Gastrocnemius medialis (tissue), 4 donors: Measurements from ENCODE around the gene KRT17. TPM values are rescaled to one million over a fixed set of nuclear protein-coding genes. Genes with fewer than 3 reads are reported as not detected.

ENCODE experiments used
- ATAC-seq, 2 donors: fragments of 150-250 bp; one replicate each; pipeline ENCODE4 v1.9.1; 2016
- DNase-seq, 2 donors: peaks; one replicate each; pipeline ENCODE4 v3.0.0-alpha.2; 2019
- H3K27ac ChIP-seq, 4 donors: fragments of 200-600 bp; sonication (generic); 1 replicate in 1 of 4; 2 replicates in 3 of 4; pipeline ENCODE4 v1.5.1; 2016 to 2018; ENCODE audit warnings: mild to moderate bottlenecking in 2 of 4, moderate library complexity in 1 of 4
- H3K27me3 ChIP-seq, 3 donors: fragments of 200-600 bp; sonication (generic) in 2 of 3; 1 replicate in 1 of 3; 2 replicates in 2 of 3; pipeline versions ENCODE4 v1.5.1 to v1.6.0; 2016 to 2019; ENCODE audit warnings: mild to moderate bottlenecking in 1 of 3, moderate library complexity in 1 of 3
- H3K36me3 ChIP-seq, 2 donors: fragments of 200-600 bp; sonication (generic) in 1 of 2; one replicate each; pipeline ENCODE4 v1.5.1; 2017 to 2018
- H3K4me1 ChIP-seq, 2 donors: fragments of 200-600 bp; sonication (generic) in 1 of 2; one replicate each; pipeline ENCODE4 v1.5.1; 2016 to 2017; ENCODE audit warnings: mild to moderate bottlenecking in 2 of 2
- H3K4me3 ChIP-seq, 4 donors: fragments of 200-600 bp; sonication (generic) in 3 of 4; 1 replicate in 1 of 4; 2 replicates in 3 of 4; pipeline ENCODE4 v1.5.1; 2016 to 2019; ENCODE audit warnings: mild to moderate bottlenecking in 2 of 4
- H3K9me3 ChIP-seq, 3 donors: fragments of 200-600 bp; sonication (generic) in 2 of 3; 1 replicate in 1 of 3; 2 replicates in 2 of 3; pipeline ENCODE4 v1.5.1; 2016 to 2019
- CTCF ChIP-seq, 5 experiments: fragments of 450-650 bp in 3 of 5; fragments of 200-600 bp in 2 of 5; sonication (generic) in 2 of 5; IDR thresholded peaks in 4 of 5; conservative IDR thresholded peaks in 1 of 5; 1 replicate in 4 of 5; 2 replicates in 1 of 5; pipeline ENCODE4 v1.5.1; 2016 to 2019; ENCODE audit warnings: antibody characterized with exemption in 5 of 5, mild to moderate bottlenecking in 3 of 5, moderate library complexity in 3 of 5
- POLR2A ChIP-seq, 2 donors: fragments of 450-650 bp; IDR thresholded peaks; one replicate each; pipeline ENCODE4 v1.6.1; 2017; ENCODE audit warnings: antibody characterized with exemption in 2 of 2, mild to moderate bottlenecking in 2 of 2, moderate library complexity in 2 of 2
- in situ Hi-C, 4 donors: fragments of 200-750 bp; cut with MboI; loops; one replicate each; pipeline versions ENCODE4 v1.15.0 to v1.8.0; 2017; ENCODE audit warnings: low sequenced_read_pairs in 4 of 4
- intact Hi-C: fragments of 100-400 bp; cut with DNase I; formaldehyde crosslinking; loops from one replicate; pipeline ENCODE4 v1.15.1; 2023; ENCODE audit warnings: low total_unique reads
- total RNA-seq, 4 donors: library from RNA; depleted of rRNA; stranded (reverse); fragments of >200 nt; gene quantifications; one replicate each; pipeline versions ENCODE4 v1.1.0 to v1.2.3, GENCODE V29; 2016

Gene KRT17
- not detected for total RNA-seq

DNA sequence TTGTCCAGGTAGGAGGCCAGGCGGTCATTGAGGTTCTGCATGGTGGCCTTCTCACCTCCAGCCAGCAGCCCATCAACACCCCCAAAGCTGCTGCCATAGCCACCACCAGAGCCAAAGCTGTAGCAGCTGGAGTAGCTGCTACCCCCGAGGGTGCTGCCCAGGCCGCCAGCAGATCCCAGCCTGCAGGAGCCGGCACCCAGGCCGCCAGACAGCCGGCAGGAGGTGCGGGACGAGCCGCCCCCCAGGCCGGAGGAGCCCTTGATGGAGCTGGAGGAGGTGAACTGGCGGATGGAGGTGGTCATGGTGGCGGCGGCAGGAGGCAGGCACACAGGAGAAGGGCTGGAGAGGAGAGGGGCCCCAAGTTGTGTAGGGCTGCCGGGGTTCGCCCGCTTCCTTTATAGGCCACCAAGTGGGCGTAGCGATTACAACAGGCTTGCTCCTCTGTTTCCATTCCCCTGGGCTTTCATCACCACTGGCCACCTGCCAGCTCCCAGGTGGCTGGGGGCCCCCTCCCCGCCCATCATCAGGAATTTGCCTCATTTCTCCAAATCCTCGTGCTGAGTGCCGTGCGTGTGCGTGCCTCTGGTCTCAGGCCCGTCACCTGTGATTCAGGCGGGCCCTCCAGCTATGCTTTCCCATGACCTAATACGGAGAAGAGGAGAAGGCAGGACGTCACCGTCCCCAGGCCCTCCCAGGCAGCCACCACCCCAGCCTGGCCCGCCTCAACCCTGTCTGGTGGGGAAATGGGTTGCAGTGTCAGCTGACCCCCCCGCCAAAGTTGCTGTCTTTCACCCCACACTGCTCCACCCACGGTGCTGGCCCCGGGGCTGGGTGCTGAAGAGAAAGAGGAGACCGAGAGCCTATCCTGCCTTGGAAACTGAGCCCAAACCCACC is at the start of gene KRT17:
KRT17 (minus strand) TSS at position 368 of the 894 bp plus-strand sequence; CDS start at position 302, 66 bp downstream.
- no peak within 1 kb of the TSS for H3K4me3 ChIP-seq
- H3K4me1 ChIP-seq: no peaks in the 10 kb centered on the region
- no peak for DNase-seq
- in situ Hi-C loops: no loop called here
- no peaks in the 10 kb centered on the region for H3K9me3 ChIP-seq
- TF ChIP-seq CTCF (IDR thresholded peaks at IDR 0.05 in 4 of 5, conservative IDR thresholded peaks at IDR 0.05 in 1 of 5) (no peak), POLR2A (IDR thresholded peaks at IDR 0.05) (no peak)
- ATAC-seq: no peak
- H3K36me3 ChIP-seq: no peaks in the 10 kb centered on the region
- no peaks in the 10 kb centered on the region for H3K27me3 ChIP-seq
- no peak within 1 kb of the TSS for H3K27ac ChIP-seq
- intact Hi-C loops: no loop called here

DNA sequence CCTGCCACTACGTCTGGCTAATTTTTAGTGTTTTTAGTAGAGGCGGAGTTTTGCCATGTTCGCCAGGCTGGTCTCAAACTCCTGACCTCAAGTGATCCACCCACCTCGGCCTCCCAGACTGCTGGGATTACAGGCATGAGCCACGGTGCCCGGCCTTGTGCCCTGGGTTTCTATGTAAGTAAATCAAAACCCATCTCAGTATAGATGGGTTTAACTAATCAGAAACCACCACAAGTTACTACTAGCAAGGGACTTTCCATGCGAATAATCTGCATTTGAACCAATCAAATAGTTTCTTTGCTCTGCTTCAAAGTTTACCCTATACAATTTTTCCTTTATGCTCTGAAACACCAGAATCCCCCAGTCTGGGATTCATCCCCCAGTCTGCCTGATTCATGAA is 47.8 kb upstream of the KRT17 start:
- Histone ChIP-seq H3K4me1 (peaks cover 0 to 3% of the 10 kb centered on the region in 2 donors), H3K27me3 (peaks cover 0 to 4% (median 0%) of the 10 kb centered on the region in 3 donors), H3K4me3 (no peak overlapping the region), H3K36me3 (no peaks in the 10 kb centered on the region), H3K27ac (no peak overlapping the region), H3K9me3 (no peaks in the 10 kb centered on the region)
- in situ Hi-C loops (loop anchor here in 2 of 4 donors (10.0 to 25.0 kb wide), 3 partner anchors 857 to 1060 kb away; partner anchors contain the start of gene KRT10 (in 1 of the 2)), intact Hi-C loops (no loop called here)
- no peak for ATAC-seq
- TF ChIP-seq POLR2A (IDR thresholded peaks at IDR 0.05): no peak
- no peak for TF ChIP-seq CTCF (IDR thresholded peaks at IDR 0.05 in 4 of 5, conservative IDR thresholded peaks at IDR 0.05 in 1 of 5)
- no peak for DNase-seq

- peak in 1 of 2 donors; percentile 4 for ATAC-seq
- no peaks in the 10 kb centered on the region for H3K36me3 ChIP-seq
- TF ChIP-seq POLR2A (IDR thresholded peaks at IDR 0.05): no peak
- peak in 1 of 5 experiments; percentile 41 for TF ChIP-seq CTCF (IDR thresholded peaks at IDR 0.05 in 4 of 5, conservative IDR thresholded peaks at IDR 0.05 in 1 of 5)
- peak overlapping the region in 2 of 4 donors; percentile 63 to 71 for H3K4me3 ChIP-seq
- DNase-seq: no peak
- peaks cover 0 to 21% of the 10 kb centered on the region in 2 donors for H3K4me1 ChIP-seq
- intact Hi-C loops (loop anchor here (2.0 to 5.0 kb wide), 4 partner anchors 21 to 865 kb away; partner anchors contain the start of gene EIF1), in situ Hi-C loops (loop anchor here (5.0 to 25.0 kb wide), 7 partner anchors 113 to 1055 kb away; partner anchors contain the start of gene KRT10 (in 1 of the 4))
- H3K27me3 ChIP-seq: no peaks in the 10 kb centered on the region
- H3K27ac ChIP-seq: peak overlapping the region; percentile 77 to 86 (median 82)
- no peaks in the 10 kb centered on the region for H3K9me3 ChIP-seq
Observed at GRCh38 chr17:41667280-41668041, 43.1 kb upstream of the KRT17 start.

GRCh38 chr17:41666708-41667279 is 42.4 kb upstream of the KRT17 start:
- no peaks in the 10 kb centered on the region for H3K36me3 ChIP-seq
- peaks cover 0 to 21% of the 10 kb centered on the region in 2 donors for H3K4me1 ChIP-seq
- H3K27ac ChIP-seq: peak overlapping the region; percentile 77 to 86 (median 82)
- H3K9me3 ChIP-seq: no peaks in the 10 kb centered on the region
- peak; percentile 84 for ATAC-seq
- no peak for TF ChIP-seq POLR2A (IDR thresholded peaks at IDR 0.05)
- TF ChIP-seq CTCF (IDR thresholded peaks at IDR 0.05 in 4 of 5, conservative IDR thresholded peaks at IDR 0.05 in 1 of 5): peak; percentile 94 to 98 (median 96)
- DNase-seq: peak; percentile 54 to 81
- in situ Hi-C loops (loop anchor here (5.0 to 25.0 kb wide), 7 partner anchors 112 to 1054 kb away; partner anchors contain the start of gene KRT10 (in 1 of the 4)), intact Hi-C loops (loop anchor here (1.0 to 5.0 kb wide), 5 partner anchors 18 to 864 kb away; partner anchors contain the start of gene EIF1)
- H3K4me3 ChIP-seq: peak overlapping the region; percentile 61 to 86 (median 67)
- H3K27me3 ChIP-seq: no peaks in the 10 kb centered on the region
